ENCODE data around the gene CHST9. TPM values are rescaled to one million over a fixed set of nuclear protein-coding genes. Genes with fewer than 3 reads are reported as not detected.

CHST9 gene
- total RNA-seq, 1 experiment from 2014 or later: 3.5 TPM

DNA sequence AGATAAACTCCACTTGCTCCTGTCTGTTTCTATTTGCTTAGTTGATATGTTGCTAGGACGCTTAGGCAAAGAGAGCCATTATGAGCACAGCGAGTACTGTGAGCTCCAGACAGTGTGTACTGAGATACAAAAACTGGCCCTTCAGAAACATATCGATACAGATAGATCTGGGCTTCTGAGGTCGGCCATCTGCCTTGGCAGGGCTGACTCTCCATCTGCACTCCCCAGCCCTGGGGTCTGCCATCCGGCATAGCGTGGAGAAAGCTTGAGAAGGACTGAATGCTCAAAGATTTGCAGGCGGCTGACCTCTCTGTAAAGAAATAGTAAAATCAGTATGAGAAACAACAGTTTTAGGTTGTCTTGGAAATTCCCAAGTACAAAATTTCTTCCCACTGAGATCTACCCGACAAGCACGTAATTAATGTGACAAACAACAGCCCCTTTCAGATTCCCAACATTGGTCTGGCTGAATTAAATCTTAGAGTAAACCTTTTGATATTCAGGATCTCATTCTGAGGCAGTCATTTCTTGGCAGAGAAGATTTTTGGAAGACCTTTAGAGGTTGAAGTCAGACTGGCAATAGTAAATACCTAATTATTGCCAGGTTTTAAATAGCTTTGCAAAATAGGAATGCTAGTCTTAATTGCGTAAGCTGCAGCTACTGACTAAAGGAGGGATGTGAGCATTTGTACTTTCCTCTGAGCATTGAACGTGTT lies 127.4 kb downstream of the CHST9 start:
- H3K9ac ChIP-seq (ENCODE audit: extremely low read depth, insufficient read length, low read length): no peak overlapping the region
- no peaks in the 10 kb centered on the region for H3K27me3 ChIP-seq (ENCODE audit: insufficient read depth, low read length)
- no peaks in the 10 kb centered on the region for H3K9me3 ChIP-seq (ENCODE audit: control insufficient read depth, low read depth, low read length)
- H4K91ac ChIP-seq (ENCODE audit: insufficient read length, low read depth, low read length): no peak overlapping the region
- H2AFZ ChIP-seq (ENCODE audit: low read length): no peak overlapping the region
- H2BK15ac ChIP-seq (ENCODE audit: low read depth, low read length): no peak overlapping the region
- H3K79me2 ChIP-seq (ENCODE audit: insufficient read depth, low read length): no peaks in the 10 kb centered on the region
- H2BK120ac ChIP-seq (ENCODE audit: low read depth, low read length, poor library complexity, severe bottlenecking): no peak overlapping the region
- H4K5ac ChIP-seq (ENCODE audit: insufficient read length, low read depth, low read length): no peak overlapping the region
- Mint-ChIP-seq H3K4me1 (peaks cover 10 to 14% of the 10 kb centered on the region in 2 experiments), H3K9me3 (peaks cover 0 to 3% of the 10 kb centered on the region in 2 experiments; a peak in 3 of 5 replicates), H3K36me3 (ENCODE audit: insufficient read depth in 1 of 3, low read depth in 3 of 3) (peaks cover 0 to 2% (median 1%) of the 10 kb centered on the region in 3 experiments; a peak in 3 of 7 replicates), H3K27ac (no peak overlapping the region; a peak in 1 of 7 replicates), H3K27me3 (ENCODE audit: low read depth) (no peaks in the 10 kb centered on the region), H3K4me3 (no peak overlapping the region)
- no CpG with 5 or more reads among the region's 11 CpGs for WGBS (ENCODE audit: extremely low coverage, insufficient read length, low lambda C conversion rate)
- TF ChIP-seq, protein P1, sequence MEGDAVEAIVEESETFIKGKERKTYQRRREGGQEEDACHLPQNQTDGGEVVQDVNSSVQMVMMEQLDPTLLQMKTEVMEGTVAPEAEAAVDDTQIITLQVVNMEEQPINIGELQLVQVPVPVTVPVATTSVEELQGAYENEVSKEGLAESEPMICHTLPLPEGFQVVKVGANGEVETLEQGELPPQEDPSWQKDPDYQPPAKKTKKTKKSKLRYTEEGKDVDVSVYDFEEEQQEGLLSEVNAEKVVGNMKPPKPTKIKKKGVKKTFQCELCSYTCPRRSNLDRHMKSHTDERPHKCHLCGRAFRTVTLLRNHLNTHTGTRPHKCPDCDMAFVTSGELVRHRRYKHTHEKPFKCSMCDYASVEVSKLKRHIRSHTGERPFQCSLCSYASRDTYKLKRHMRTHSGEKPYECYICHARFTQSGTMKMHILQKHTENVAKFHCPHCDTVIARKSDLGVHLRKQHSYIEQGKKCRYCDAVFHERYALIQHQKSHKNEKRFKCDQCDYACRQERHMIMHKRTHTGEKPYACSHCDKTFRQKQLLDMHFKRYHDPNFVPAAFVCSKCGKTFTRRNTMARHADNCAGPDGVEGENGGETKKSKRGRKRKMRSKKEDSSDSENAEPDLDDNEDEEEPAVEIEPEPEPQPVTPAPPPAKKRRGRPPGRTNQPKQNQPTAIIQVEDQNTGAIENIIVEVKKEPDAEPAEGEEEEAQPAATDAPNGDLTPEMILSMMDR (conservative IDR thresholded peaks at IDR 0.05): no peak
- H2BK12ac ChIP-seq (ENCODE audit: insufficient read length, low read depth, low read length): no peak overlapping the region
- 0 out of 2 replicates have a peak, but pooled peaks cover 2% of the 10 kb centered on the region for H3K4me1 ChIP-seq (ENCODE audit: insufficient read depth, low read length)
- H3T11ph ChIP-seq (ENCODE audit: low read length): no peak overlapping the region
- no peak overlapping the region for H3K23ac ChIP-seq (ENCODE audit: insufficient read length, low read depth, low read length)
- no peak overlapping the region for H3K18ac ChIP-seq (ENCODE audit: insufficient read length, low read depth, low read length)
- no peaks in the 10 kb centered on the region for H4K20me1 ChIP-seq (ENCODE audit: control insufficient read depth, insufficient read depth, insufficient read length)
- H2BK20ac ChIP-seq (ENCODE audit: low read depth, low read length, poor library complexity, severe bottlenecking): no peak overlapping the region
- no peak overlapping the region for H2AK5ac ChIP-seq (ENCODE audit: insufficient read length, low read length)
- H3K14ac ChIP-seq (ENCODE audit: insufficient read depth, low read length): no peak overlapping the region
- no peak overlapping the region for H2BK5ac ChIP-seq (ENCODE audit: insufficient read length, low read length)
- H3K4ac ChIP-seq (ENCODE audit: low read depth, low read length): no peak overlapping the region
- no peaks in the 10 kb centered on the region for H3K23me2 ChIP-seq (ENCODE audit: insufficient read length, low read depth, low read length, poor library complexity, severe bottlenecking)
- no peak for DNase-seq
- H3K56ac ChIP-seq (ENCODE audit: insufficient read length, low read depth, low read length): no peak overlapping the region
- no peak overlapping the region for H4K8ac ChIP-seq (replicated peaks; ENCODE audit: insufficient read length, low read depth, low read length)
- H3K79me1 ChIP-seq (ENCODE audit: insufficient read depth, low read depth, low read length, poor library complexity, severe bottlenecking): no peaks in the 10 kb centered on the region
- H3K4me2 ChIP-seq (ENCODE audit: insufficient read depth, insufficient read length, low read length): no peak overlapping the region
- H3K27ac ChIP-seq (ENCODE audit: insufficient read length, low read depth, low read length): no peak overlapping the region

Measured in H9 (cell line).